Measurements from ENCODE around the gene MSLN.

MSLN gene

GRCh38 chr16:756428-756827, 4.1 kb upstream of the MSLN start:
- TF ChIP-seq CTCF (IDR thresholded peaks at IDR 0.05; ENCODE audit: low read depth, low read length): no peak
- H3K4me3 ChIP-seq (ENCODE audit: low read depth, low read length): no peak overlapping the region

GRCh38 chr16:759110-759910, 1.2 kb upstream of the MSLN start:
- TF ChIP-seq CTCF (IDR thresholded peaks at IDR 0.05; ENCODE audit: low read depth, low read length): no peak
- no peak overlapping the region for H3K4me3 ChIP-seq (ENCODE audit: low read depth, low read length)

GRCh38 chr16:760065-760464, 469 bp upstream of the MSLN start:
- no peak for TF ChIP-seq CTCF (IDR thresholded peaks at IDR 0.05; ENCODE audit: low read depth, low read length)

GRCh38 chr16:761625-762513, 1.3 kb downstream of the MSLN start:
- H3K4me3 ChIP-seq (ENCODE audit: low read depth, low read length): no peak overlapping the region
- no peak for TF ChIP-seq CTCF (IDR thresholded peaks at IDR 0.05; ENCODE audit: low read depth, low read length)

More at GRCh38 chr16:760065-760464, 469 bp upstream of the MSLN start:
- no peak overlapping the region for H3K4me3 ChIP-seq (ENCODE audit: low read depth, low read length)

- no peak overlapping the region for H3K4me3 ChIP-seq (ENCODE audit: low read depth, low read length)
- TF ChIP-seq CTCF (IDR thresholded peaks at IDR 0.05; ENCODE audit: low read depth, low read length): no peak
These were observed 2.2 kb downstream of the MSLN start for GRCh38 chr16:762595-763268.

GRCh38 chr16:763369-764183, 3.0 kb downstream of the MSLN start:
- TF ChIP-seq CTCF (IDR thresholded peaks at IDR 0.05; ENCODE audit: low read depth, low read length): no peak
- no peak overlapping the region for H3K4me3 ChIP-seq (ENCODE audit: low read depth, low read length)

Measured in WI38 (cell line).